H1 (cell line): Measurements from ENCODE around the gene SRRM3. TPM values are rescaled to one million over a fixed set of nuclear protein-coding genes. Genes with fewer than 3 reads are reported as not detected.

Experiments used
- ASH2L ChIP-seq: fragments of 200-600, 300-600 bp; sonication (generic); IDR thresholded peaks from one replicate; pipeline ENCODE4 v1.7.1; 2017; ENCODE audit warnings: low read length
- EZH2 ChIP-seq: fragments of 200-600 bp; sonication (generic); IDR thresholded peaks from 2 replicates; pipeline ENCODE4 v1.7.1; 2012; ENCODE audit warnings: low read depth, mild to moderate bottlenecking, moderate library complexity, low read length, inconsistent platforms; ENCODE audit not compliant: severe bottlenecking
- HDAC2 ChIP-seq, 2 experiments: fragments of 300-600 bp in 1 of 2; sonication (generic) in 1 of 2; IDR thresholded peaks; 2 replicates each; pipeline ENCODE4 v1.6.1; 2011 to 2012; ENCODE audit warnings: low read depth in 2 of 2, low read length in 2 of 2, mild to moderate bottlenecking in 2 of 2, moderate library complexity in 2 of 2, borderline replicate concordance in 1 of 2, inconsistent platforms in 1 of 2
- TAF1 ChIP-seq: IDR thresholded peaks from 2 replicates; pipeline ENCODE4 v1.6.1; 2011; ENCODE audit warnings: mild to moderate bottlenecking, low read depth, low read length
- polyA plus RNA-seq, 7 experiments: library from polyadenylated mRNA; depleted of rRNA in 3 of 7; stranded (reverse) in 5 of 7; unstranded in 2 of 7; fragments of >200 nt in 5 of 7; fragments of 200-250 nt in 2 of 7; gene quantifications; 1 replicate in 5 of 7; 2 replicates in 1 of 7; 4 replicates in 1 of 7; pipeline versions ENCODE4 v1.2.1 to v1.2.3, GENCODE V29; 2011 to 2013; ENCODE audit warnings: missing spikeins in 2 of 7, mixed read lengths in 2 of 7
- total RNA-seq: library from RNA; stranded (reverse); fragmentation: NEBNext Ultra II Directional; extraction: Animal tissue kit (Norgen Biotek cat#: 25700); gene quantifications from 2 replicates; pipeline ENCODE4 v1.2.1, GENCODE V29; 2021
- TF ChIP-seq, protein P1 (sequence below), 3 experiments: IDR thresholded peaks; 1 replicate in 2 of 3; 2 replicates in 1 of 3; pipeline versions ENCODE4 v1.5.1 to v1.6.1; 2011; ENCODE audit warnings: low read length in 3 of 3, mild to moderate bottlenecking in 3 of 3, inconsistent platforms in 2 of 3, low read depth in 1 of 3, moderate library complexity in 1 of 3; ENCODE audit not compliant: insufficient read depth in 1 of 3; ENCODE audit errors: control extremely low read depth in 1 of 3
- TF ChIP-seq, protein P2 (sequence below): fragments of 300-600 bp; sonication (generic); IDR thresholded peaks from 2 replicates; pipeline ENCODE4 v1.7.1; 2012; ENCODE audit warnings: low read length, moderate library complexity, mild to moderate bottlenecking, inconsistent platforms; ENCODE audit not compliant: insufficient replicate concordance

Gene SRRM3
- total and polyA plus RNA-seq, 2 of the 8 experiments (the other 6 are each of a cell fraction or from before 2014, with no cell fraction given): 10.4 to 17.4 TPM

DNA sequence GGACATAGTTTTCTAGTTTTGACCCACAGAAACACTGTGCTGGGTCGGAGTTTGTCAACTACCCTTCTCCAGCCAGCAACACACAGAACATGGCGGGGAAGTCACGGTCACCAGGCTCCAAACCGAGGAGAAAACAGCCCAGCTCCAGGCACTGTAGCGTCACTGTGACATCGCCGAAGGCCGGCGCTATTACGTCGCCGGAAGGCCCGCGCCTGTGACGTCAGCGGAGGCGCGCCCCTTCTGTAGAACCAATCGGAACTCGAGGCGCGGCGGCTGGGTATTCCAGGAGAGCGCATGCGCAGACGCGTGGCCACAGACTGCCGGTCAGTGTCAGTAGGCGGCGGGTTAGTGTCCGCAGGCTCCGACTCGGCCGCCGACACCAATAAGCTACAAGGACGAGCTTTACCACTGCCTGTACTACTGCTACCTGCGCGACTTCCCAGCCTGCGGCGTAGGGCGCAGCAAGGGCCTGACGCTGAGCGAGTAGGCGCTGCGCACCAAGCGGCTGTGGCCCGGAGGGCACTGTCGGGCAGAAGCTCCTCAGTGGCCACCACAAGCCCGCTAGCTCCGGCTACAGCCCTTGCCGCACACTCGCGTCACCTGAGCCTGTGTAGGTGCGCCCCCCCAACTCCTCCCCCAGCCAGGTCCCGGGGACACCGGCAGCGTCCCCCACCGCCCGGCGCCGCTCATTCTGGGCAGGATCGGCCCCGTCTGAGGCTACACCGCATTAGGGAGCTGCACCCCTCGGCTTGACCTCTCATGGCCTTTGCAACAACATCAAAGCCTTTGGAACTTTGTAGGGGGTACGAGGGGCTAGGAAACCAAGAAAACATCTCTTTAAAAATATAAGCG lies 35.1 kb upstream of the SRRM3 start (continued):
- TF ChIP-seq, protein P1, sequence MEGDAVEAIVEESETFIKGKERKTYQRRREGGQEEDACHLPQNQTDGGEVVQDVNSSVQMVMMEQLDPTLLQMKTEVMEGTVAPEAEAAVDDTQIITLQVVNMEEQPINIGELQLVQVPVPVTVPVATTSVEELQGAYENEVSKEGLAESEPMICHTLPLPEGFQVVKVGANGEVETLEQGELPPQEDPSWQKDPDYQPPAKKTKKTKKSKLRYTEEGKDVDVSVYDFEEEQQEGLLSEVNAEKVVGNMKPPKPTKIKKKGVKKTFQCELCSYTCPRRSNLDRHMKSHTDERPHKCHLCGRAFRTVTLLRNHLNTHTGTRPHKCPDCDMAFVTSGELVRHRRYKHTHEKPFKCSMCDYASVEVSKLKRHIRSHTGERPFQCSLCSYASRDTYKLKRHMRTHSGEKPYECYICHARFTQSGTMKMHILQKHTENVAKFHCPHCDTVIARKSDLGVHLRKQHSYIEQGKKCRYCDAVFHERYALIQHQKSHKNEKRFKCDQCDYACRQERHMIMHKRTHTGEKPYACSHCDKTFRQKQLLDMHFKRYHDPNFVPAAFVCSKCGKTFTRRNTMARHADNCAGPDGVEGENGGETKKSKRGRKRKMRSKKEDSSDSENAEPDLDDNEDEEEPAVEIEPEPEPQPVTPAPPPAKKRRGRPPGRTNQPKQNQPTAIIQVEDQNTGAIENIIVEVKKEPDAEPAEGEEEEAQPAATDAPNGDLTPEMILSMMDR (IDR thresholded peaks at IDR 0.05; ENCODE audit: control extremely low read depth in 1 of 3, insufficient read depth in 1 of 3, low read depth in 1 of 3, low read length in 3 of 3): no peak
- TF ChIP-seq, protein P2, sequence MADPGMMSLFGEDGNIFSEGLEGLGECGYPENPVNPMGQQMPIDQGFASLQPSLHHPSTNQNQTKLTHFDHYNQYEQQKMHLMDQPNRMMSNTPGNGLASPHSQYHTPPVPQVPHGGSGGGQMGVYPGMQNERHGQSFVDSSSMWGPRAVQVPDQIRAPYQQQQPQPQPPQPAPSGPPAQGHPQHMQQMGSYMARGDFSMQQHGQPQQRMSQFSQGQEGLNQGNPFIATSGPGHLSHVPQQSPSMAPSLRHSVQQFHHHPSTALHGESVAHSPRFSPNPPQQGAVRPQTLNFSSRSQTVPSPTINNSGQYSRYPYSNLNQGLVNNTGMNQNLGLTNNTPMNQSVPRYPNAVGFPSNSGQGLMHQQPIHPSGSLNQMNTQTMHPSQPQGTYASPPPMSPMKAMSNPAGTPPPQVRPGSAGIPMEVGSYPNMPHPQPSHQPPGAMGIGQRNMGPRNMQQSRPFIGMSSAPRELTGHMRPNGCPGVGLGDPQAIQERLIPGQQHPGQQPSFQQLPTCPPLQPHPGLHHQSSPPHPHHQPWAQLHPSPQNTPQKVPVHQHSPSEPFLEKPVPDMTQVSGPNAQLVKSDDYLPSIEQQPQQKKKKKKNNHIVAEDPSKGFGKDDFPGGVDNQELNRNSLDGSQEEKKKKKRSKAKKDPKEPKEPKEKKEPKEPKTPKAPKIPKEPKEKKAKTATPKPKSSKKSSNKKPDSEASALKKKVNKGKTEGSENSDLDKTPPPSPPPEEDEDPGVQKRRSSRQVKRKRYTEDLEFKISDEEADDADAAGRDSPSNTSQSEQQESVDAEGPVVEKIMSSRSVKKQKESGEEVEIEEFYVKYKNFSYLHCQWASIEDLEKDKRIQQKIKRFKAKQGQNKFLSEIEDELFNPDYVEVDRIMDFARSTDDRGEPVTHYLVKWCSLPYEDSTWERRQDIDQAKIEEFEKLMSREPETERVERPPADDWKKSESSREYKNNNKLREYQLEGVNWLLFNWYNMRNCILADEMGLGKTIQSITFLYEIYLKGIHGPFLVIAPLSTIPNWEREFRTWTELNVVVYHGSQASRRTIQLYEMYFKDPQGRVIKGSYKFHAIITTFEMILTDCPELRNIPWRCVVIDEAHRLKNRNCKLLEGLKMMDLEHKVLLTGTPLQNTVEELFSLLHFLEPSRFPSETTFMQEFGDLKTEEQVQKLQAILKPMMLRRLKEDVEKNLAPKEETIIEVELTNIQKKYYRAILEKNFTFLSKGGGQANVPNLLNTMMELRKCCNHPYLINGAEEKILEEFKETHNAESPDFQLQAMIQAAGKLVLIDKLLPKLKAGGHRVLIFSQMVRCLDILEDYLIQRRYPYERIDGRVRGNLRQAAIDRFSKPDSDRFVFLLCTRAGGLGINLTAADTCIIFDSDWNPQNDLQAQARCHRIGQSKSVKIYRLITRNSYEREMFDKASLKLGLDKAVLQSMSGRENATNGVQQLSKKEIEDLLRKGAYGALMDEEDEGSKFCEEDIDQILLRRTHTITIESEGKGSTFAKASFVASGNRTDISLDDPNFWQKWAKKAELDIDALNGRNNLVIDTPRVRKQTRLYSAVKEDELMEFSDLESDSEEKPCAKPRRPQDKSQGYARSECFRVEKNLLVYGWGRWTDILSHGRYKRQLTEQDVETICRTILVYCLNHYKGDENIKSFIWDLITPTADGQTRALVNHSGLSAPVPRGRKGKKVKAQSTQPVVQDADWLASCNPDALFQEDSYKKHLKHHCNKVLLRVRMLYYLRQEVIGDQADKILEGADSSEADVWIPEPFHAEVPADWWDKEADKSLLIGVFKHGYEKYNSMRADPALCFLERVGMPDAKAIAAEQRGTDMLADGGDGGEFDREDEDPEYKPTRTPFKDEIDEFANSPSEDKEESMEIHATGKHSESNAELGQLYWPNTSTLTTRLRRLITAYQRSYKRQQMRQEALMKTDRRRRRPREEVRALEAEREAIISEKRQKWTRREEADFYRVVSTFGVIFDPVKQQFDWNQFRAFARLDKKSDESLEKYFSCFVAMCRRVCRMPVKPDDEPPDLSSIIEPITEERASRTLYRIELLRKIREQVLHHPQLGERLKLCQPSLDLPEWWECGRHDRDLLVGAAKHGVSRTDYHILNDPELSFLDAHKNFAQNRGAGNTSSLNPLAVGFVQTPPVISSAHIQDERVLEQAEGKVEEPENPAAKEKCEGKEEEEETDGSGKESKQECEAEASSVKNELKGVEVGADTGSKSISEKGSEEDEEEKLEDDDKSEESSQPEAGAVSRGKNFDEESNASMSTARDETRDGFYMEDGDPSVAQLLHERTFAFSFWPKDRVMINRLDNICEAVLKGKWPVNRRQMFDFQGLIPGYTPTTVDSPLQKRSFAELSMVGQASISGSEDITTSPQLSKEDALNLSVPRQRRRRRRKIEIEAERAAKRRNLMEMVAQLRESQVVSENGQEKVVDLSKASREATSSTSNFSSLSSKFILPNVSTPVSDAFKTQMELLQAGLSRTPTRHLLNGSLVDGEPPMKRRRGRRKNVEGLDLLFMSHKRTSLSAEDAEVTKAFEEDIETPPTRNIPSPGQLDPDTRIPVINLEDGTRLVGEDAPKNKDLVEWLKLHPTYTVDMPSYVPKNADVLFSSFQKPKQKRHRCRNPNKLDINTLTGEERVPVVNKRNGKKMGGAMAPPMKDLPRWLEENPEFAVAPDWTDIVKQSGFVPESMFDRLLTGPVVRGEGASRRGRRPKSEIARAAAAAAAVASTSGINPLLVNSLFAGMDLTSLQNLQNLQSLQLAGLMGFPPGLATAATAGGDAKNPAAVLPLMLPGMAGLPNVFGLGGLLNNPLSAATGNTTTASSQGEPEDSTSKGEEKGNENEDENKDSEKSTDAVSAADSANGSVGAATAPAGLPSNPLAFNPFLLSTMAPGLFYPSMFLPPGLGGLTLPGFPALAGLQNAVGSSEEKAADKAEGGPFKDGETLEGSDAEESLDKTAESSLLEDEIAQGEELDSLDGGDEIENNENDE: no peak
- TF ChIP-seq ASH2L: peak; percentile 12
- TF ChIP-seq EZH2: no peak
- TF ChIP-seq HDAC2 (IDR thresholded peaks at IDR 0.05; ENCODE audit: borderline replicate concordance in 1 of 2, low read depth in 2 of 2, low read length in 2 of 2): no peak
- peak; percentile 80 for TF ChIP-seq TAF1
